A673 (cell line): ENCODE data around the gene SAP130.

Experiments
- CTCF ChIP-seq: fragments of 300-800, 200-600 bp; sonication (generic); conservative IDR thresholded peaks from 2 replicates; pipeline ENCODE4 v1.5.1; 2017; ENCODE audit warnings: low read depth, mild to moderate bottlenecking, antibody characterized with exemption, low read length, moderate library complexity, mixed read lengths
- EZH2 ChIP-seq: fragments of 200-600 bp; sonication (generic); IDR thresholded peaks from 2 replicates; pipeline ENCODE4 v1.6.1; 2017; ENCODE audit warnings: borderline replicate concordance, low read depth, mild to moderate bottlenecking, mixed read lengths, antibody characterized with exemption, low read length; ENCODE audit not compliant: poor library complexity, severe bottlenecking

- TF ChIP-seq EZH2 (no peak), CTCF (no peak)
Observed at GRCh38 chr2:128054104-128054885, 26.4 kb upstream of the SAP130 start.
